Measurements from ENCODE around the gene PTPDC1. TPM values are rescaled to one million over a fixed set of nuclear protein-coding genes. Genes with fewer than 3 reads are reported as not detected.

Gene PTPDC1
- polyA plus RNA-seq, 6 donors from 2014 or later, result 2.4 to 6.2 (median 3.6) TPM

GRCh38 chr9:94139672-94140417 is 55.6 kb downstream of the PTPDC1 start:
- Mint-ChIP-seq H3K27me3 (no peaks in the 10 kb centered on the region), H3K27ac (peak overlapping the region in 1 of 6 donors; percentile 14), H3K36me3 (no peaks in the 10 kb centered on the region), H3K4me3 (no peak overlapping the region), H3K4me1 (peaks cover 0 to 11% (median 8%) of the 10 kb centered on the region in 3 donors), H3K9me3 (no peaks in the 10 kb centered on the region)
- ATAC-seq (ENCODE audit: low read depth in 2 of 2), result no peak
- DNase-seq, result no peak

- no peaks in the 10 kb centered on the region for H3K9me3 Mint-ChIP-seq
- peaks cover 0 to 11% (median 8%) of the 10 kb centered on the region in 3 donors for H3K4me1 Mint-ChIP-seq
- no peak overlapping the region for H3K27ac Mint-ChIP-seq
- DNase-seq (no peak), ATAC-seq (ENCODE audit: low read depth in 2 of 2) (no peak)
- no peaks in the 10 kb centered on the region for H3K27me3 Mint-ChIP-seq
- no peak overlapping the region for H3K4me3 Mint-ChIP-seq
- H3K36me3 Mint-ChIP-seq, result no peaks in the 10 kb centered on the region
Measured at GRCh38 chr9:94140418-94140780, 56.1 kb downstream of the PTPDC1 start.

- no peaks in the 10 kb centered on the region for H3K27me3 Mint-ChIP-seq
Measured at GRCh38 chr9:94140791-94141790, 56.8 kb downstream of the PTPDC1 start.

GRCh38 chr9:94142353-94142752 is 58.1 kb downstream of the PTPDC1 start:
- Mint-ChIP-seq H3K27ac (no peak overlapping the region), H3K36me3 (no peaks in the 10 kb centered on the region)
- no peak for ATAC-seq (ENCODE audit: low read depth in 2 of 2)

More at GRCh38 chr9:94140791-94141790, 56.8 kb downstream of the PTPDC1 start:
- Mint-ChIP-seq H3K4me3 (no peak overlapping the region), H3K4me1 (peaks cover 0 to 11% (median 8%) of the 10 kb centered on the region in 3 donors), H3K36me3 (no peaks in the 10 kb centered on the region), H3K9me3 (no peaks in the 10 kb centered on the region), H3K27ac (no peak overlapping the region)
- ATAC-seq (ENCODE audit: low read depth in 2 of 2), result no peak
- DNase-seq, result no peak

GRCh38 chr9:94144394-94144793 is 60.1 kb downstream of the PTPDC1 start:
- no peaks in the 10 kb centered on the region for H3K27me3 Mint-ChIP-seq
- DNase-seq, result no peak
- H3K9me3 Mint-ChIP-seq, result no peaks in the 10 kb centered on the region
- H3K4me1 Mint-ChIP-seq, result peaks cover 12 to 19% (median 17%) of the 10 kb centered on the region in 3 donors
- no peak overlapping the region for H3K4me3 Mint-ChIP-seq
- no peaks in the 10 kb centered on the region for H3K36me3 Mint-ChIP-seq
- ATAC-seq (ENCODE audit: low read depth in 2 of 2), result no peak
- no peak overlapping the region for H3K27ac Mint-ChIP-seq

More at GRCh38 chr9:94142353-94142752, 58.1 kb downstream of the PTPDC1 start:
- Mint-ChIP-seq H3K4me3 (no peak overlapping the region), H3K27me3 (no peaks in the 10 kb centered on the region), H3K4me1 (peaks cover 0 to 11% (median 8%) of the 10 kb centered on the region in 3 donors), H3K9me3 (no peaks in the 10 kb centered on the region)
- DNase-seq, result no peak

- no peaks in the 10 kb centered on the region for H3K27me3 Mint-ChIP-seq
- H3K27ac Mint-ChIP-seq, result peak overlapping the region in 1 of 6 donors; percentile 10
- ATAC-seq (ENCODE audit: low read depth in 2 of 2), result no peak
- no peak overlapping the region for H3K4me3 Mint-ChIP-seq
- peaks cover 25 to 26% (median 26%) of the 10 kb centered on the region in 3 donors for H3K4me1 Mint-ChIP-seq
- DNase-seq, result no peak
- H3K36me3 Mint-ChIP-seq, result no peaks in the 10 kb centered on the region
- H3K9me3 Mint-ChIP-seq, result no peaks in the 10 kb centered on the region
Measured at GRCh38 chr9:94145640-94146039, 61.4 kb downstream of the PTPDC1 start.

GRCh38 chr9:94147776-94148175 is 63.5 kb downstream of the PTPDC1 start:
- no peaks in the 10 kb centered on the region for H3K27me3 Mint-ChIP-seq
- H3K4me1 Mint-ChIP-seq, result peaks cover 23 to 31% (median 28%) of the 10 kb centered on the region in 3 donors
- no peak overlapping the region for H3K4me3 Mint-ChIP-seq
- no peaks in the 10 kb centered on the region for H3K9me3 Mint-ChIP-seq
- DNase-seq, result no peak
- no peaks in the 10 kb centered on the region for H3K36me3 Mint-ChIP-seq
- H3K27ac Mint-ChIP-seq, result no peak overlapping the region
- ATAC-seq (ENCODE audit: low read depth in 2 of 2), result no peak

GRCh38 chr9:94148419-94148818 is 64.2 kb downstream of the PTPDC1 start:
- ATAC-seq (ENCODE audit: low read depth in 2 of 2) (no peak), DNase-seq (no peak)
- Mint-ChIP-seq H3K27me3 (no peaks in the 10 kb centered on the region), H3K27ac (peak overlapping the region in 2 of 6 donors; percentile 4 to 46), H3K9me3 (no peaks in the 10 kb centered on the region), H3K36me3 (no peaks in the 10 kb centered on the region), H3K4me1 (peaks cover 23 to 38% (median 34%) of the 10 kb centered on the region in 3 donors), H3K4me3 (peak overlapping the region in 2 of 8 donors; percentile 5 to 59)

- DNase-seq (no peak), ATAC-seq (ENCODE audit: low read depth in 2 of 2) (peak in 1 of 2 donors; percentile 37)
- Mint-ChIP-seq H3K9me3 (peaks cover 0 to 8% (median 6%) of the 10 kb centered on the region in 7 donors), H3K27me3 (no peaks in the 10 kb centered on the region), H3K36me3 (peaks cover 0 to 7% of the 10 kb centered on the region in 2 donors), H3K4me1 (peaks cover 36 to 51% (median 47%) of the 10 kb centered on the region in 3 donors), H3K27ac (peak overlapping the region in 4 of 6 donors; percentile 2 to 74 (median 52)), H3K4me3 (peak overlapping the region in 4 of 8 donors; percentile 37 to 81 (median 62))
Measured at GRCh38 chr9:94149696-94150095, 65.4 kb downstream of the PTPDC1 start.

- Mint-ChIP-seq H3K36me3 (peaks cover 0 to 8% of the 10 kb centered on the region in 2 donors), H3K27ac (peak overlapping the region in 4 of 6 donors; percentile 9 to 68 (median 33)), H3K4me3 (peak overlapping the region in 5 of 8 donors; percentile 15 to 80 (median 64)), H3K27me3 (no peaks in the 10 kb centered on the region), H3K4me1 (peaks cover 37 to 52% (median 48%) of the 10 kb centered on the region in 3 donors), H3K9me3 (peaks cover 0 to 9% (median 7%) of the 10 kb centered on the region in 7 donors)
- no peak for ATAC-seq (ENCODE audit: low read depth in 2 of 2)
- DNase-seq, result no peak
Measured at GRCh38 chr9:94150279-94150828, 66.1 kb downstream of the PTPDC1 start.

- peaks cover 0 to 9% (median 7%) of the 10 kb centered on the region in 7 donors for H3K9me3 Mint-ChIP-seq
- H3K27ac Mint-ChIP-seq, result peak overlapping the region in 2 of 6 donors; percentile 42 to 69
- H3K36me3 Mint-ChIP-seq, result peaks cover 0 to 8% of the 10 kb centered on the region in 2 donors
- no peak for ATAC-seq (ENCODE audit: low read depth in 2 of 2)
- no peak for DNase-seq
- peaks cover 37 to 54% (median 48%) of the 10 kb centered on the region in 3 donors for H3K4me1 Mint-ChIP-seq
- H3K27me3 Mint-ChIP-seq, result no peaks in the 10 kb centered on the region
- peak overlapping the region in 1 of 8 donors; percentile 20 for H3K4me3 Mint-ChIP-seq
Measured at GRCh38 chr9:94150890-94151650, 66.8 kb downstream of the PTPDC1 start.

- Mint-ChIP-seq H3K4me1 (peaks cover 33 to 63% (median 51%) of the 10 kb centered on the region in 3 donors), H3K27me3 (no peaks in the 10 kb centered on the region), H3K4me3 (peak overlapping the region in 7 of 8 donors; percentile 31 to 76 (median 56)), H3K36me3 (peaks cover 0 to 8% of the 10 kb centered on the region in 2 donors), H3K27ac (peak overlapping the region; percentile 41 to 94 (median 84)), H3K9me3 (peaks cover 0 to 9% (median 7%) of the 10 kb centered on the region in 7 donors)
- DNase-seq (peak; percentile 51), ATAC-seq (ENCODE audit: low read depth in 2 of 2) (peak; percentile 97)
Measured at GRCh38 chr9:94153905-94154304, 69.6 kb downstream of the PTPDC1 start.
